SK-N-SH (cell line): Measurements from ENCODE around the gene PKP2.

Experiments
- CTCF ChIP-seq: fragments of 200-600 bp; sonication (generic); IDR thresholded peaks from 2 replicates; pipeline ENCODE4 v1.6.1; 2017; ENCODE audit warnings: antibody characterized with exemption, mild to moderate bottlenecking, moderate library complexity
- EP300 ChIP-seq, 2 experiments: IDR thresholded peaks; 2 replicates each; pipeline versions ENCODE4 v1.4.0 to v1.6.1; 2012; ENCODE audit warnings: borderline replicate concordance in 1 of 2, low read depth in 1 of 2, low read length in 1 of 2
- EZH2phosphoT487 ChIP-seq: fragments of 200-600 bp; sonication (generic); IDR thresholded peaks from 2 replicates; pipeline ENCODE4 v1.6.1; 2017; ENCODE audit warnings: low read depth, mixed run types, mild to moderate bottlenecking, antibody characterized with exemption, moderate library complexity, borderline replicate concordance
- RCOR1 ChIP-seq: fragments of 150-350 bp; IDR thresholded peaks from 2 replicates; pipeline ENCODE4 v1.6.1; 2017; ENCODE audit warnings: antibody characterized with exemption, low read length
- TAF1 ChIP-seq: IDR thresholded peaks from 2 replicates; pipeline ENCODE4 v1.6.1; 2012; ENCODE audit warnings: low read depth, mild to moderate bottlenecking, low read length, moderate library complexity, borderline replicate concordance
- YY1 ChIP-seq: IDR thresholded peaks from 2 replicates; pipeline ENCODE4 v1.4.0; 2012; ENCODE audit warnings: low read depth, mild to moderate bottlenecking

DNA sequence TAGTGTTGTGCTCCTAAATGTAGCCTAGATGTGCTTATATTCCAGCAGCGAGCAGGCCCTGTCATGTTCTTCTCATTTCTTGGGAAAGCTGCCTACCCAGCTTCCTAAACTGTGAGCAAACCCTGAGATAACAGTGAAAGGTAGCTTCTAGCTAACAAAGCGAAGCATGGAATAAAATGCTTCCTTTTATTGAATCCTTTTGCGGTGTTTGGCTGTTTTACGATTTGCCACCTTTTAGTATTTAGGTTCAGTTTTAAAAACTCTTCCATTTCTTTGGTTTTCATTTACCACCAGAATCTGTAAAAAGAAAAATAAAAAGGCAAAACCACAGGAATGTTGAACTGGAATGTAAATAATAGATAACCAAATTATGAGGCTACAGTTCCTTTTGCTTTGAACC, 5.0 kb upstream of the PKP2 start:
- TF ChIP-seq EP300 (IDR thresholded peaks at IDR 0.05; ENCODE audit: borderline replicate concordance in 1 of 2, low read depth in 1 of 2, low read length in 1 of 2) (no peak), RCOR1 (no peak), CTCF (no peak), YY1 (no peak), TAF1 (no peak), EZH2phosphoT487 (no peak)
